Measurements from ENCODE around the gene CREB1.

Gene CREB1

GRCh38 chr2:207546822-207547221, 17.1 kb downstream of the CREB1 start:
- no peak for DNase-seq

GRCh38 chr2:207549145-207549544, 19.4 kb downstream of the CREB1 start:
- DNase-seq, result no peak

GRCh38 chr2:207558079-207558491, 28.3 kb downstream of the CREB1 start:
- no peak for DNase-seq

GRCh38 chr2:207561386-207562080, 31.8 kb downstream of the CREB1 start:
- no peak for DNase-seq

- DNase-seq, result no peak
Observed at GRCh38 chr2:207565736-207566500, 36.2 kb downstream of the CREB1 start.

GRCh38 chr2:207567671-207568070, 37.9 kb downstream of the CREB1 start:
- no peak for DNase-seq

GRCh38 chr2:207571370-207571769, 41.6 kb downstream of the CREB1 start:
- no peak for DNase-seq

GRCh38 chr2:207584952-207585351, 55.2 kb downstream of the CREB1 start:
- DNase-seq, result no peak

GRCh38 chr2:207587305-207587704, 57.5 kb downstream of the CREB1 start:
- DNase-seq, result no peak

- no peak for DNase-seq
Observed at GRCh38 chr2:207589143-207589542, 59.4 kb downstream of the CREB1 start.

- no peak for DNase-seq
Observed at GRCh38 chr2:207593277-207593676, 63.5 kb downstream of the CREB1 start.

GRCh38 chr2:207594264-207594663, 64.5 kb downstream of the CREB1 start:
- DNase-seq, result no peak

GRCh38 chr2:207594731-207595130, 65.0 kb downstream of the CREB1 start:
- DNase-seq, result no peak

- no peak for DNase-seq
Observed at GRCh38 chr2:207599636-207600035, 69.9 kb downstream of the CREB1 start.

GRCh38 chr2:207600231-207600630, 70.5 kb downstream of the CREB1 start:
- no peak for DNase-seq

- no peak for DNase-seq
Observed at GRCh38 chr2:207601774-207602173, 72.0 kb downstream of the CREB1 start.

- DNase-seq, result no peak
Observed at GRCh38 chr2:207603486-207603885, 73.7 kb downstream of the CREB1 start.

- no peak for DNase-seq
Observed at GRCh38 chr2:207606399-207606798, 76.6 kb downstream of the CREB1 start.

- DNase-seq, result no peak
Observed at GRCh38 chr2:207606829-207607228, 77.1 kb downstream of the CREB1 start.

- DNase-seq, result no peak
Observed at GRCh38 chr2:207612714-207613113, 83.0 kb downstream of the CREB1 start.

- no peak for DNase-seq
Observed at GRCh38 chr2:207614824-207615223, 85.1 kb downstream of the CREB1 start.

- peak in 1 of 2 experiments; percentile 60 for DNase-seq
Observed at GRCh38 chr2:207616185-207616584, 86.4 kb downstream of the CREB1 start.

- peak; percentile 67 to 94 for DNase-seq
Observed at GRCh38 chr2:207617011-207617671, 87.4 kb downstream of the CREB1 start.

- no peak for DNase-seq
Observed at GRCh38 chr2:207619764-207620203, 90.0 kb downstream of the CREB1 start.

All from SW 1271 (cell line).